Uterus (tissue), 4 donors: ENCODE results near the gene CRTC3. TPM values are rescaled to one million over a fixed set of nuclear protein-coding genes. Genes with fewer than 3 reads are reported as not detected.

Source experiments
- DNase-seq, 2 donors: peaks; one replicate each; pipeline ENCODE4 v3.0.0-alpha.2; 2019 to 2020
- H3K27ac ChIP-seq, 2 donors: fragments of 200-600 bp; sonication (generic); 1 replicate in 1 of 2; 2 replicates in 1 of 2; pipeline ENCODE4 v1.5.1; 2016 to 2018
- H3K27me3 ChIP-seq, 2 donors: fragments of 200-600 bp; sonication (generic); one replicate each; pipeline ENCODE4 v1.5.1; 2018 to 2019; ENCODE audit warnings: control low read depth in 1 of 2
- H3K36me3 ChIP-seq, 2 donors: fragments of 200-600 bp; sonication (generic); one replicate each; pipeline ENCODE4 v1.5.1; 2019; ENCODE audit warnings: control low read depth in 1 of 2
- H3K4me1 ChIP-seq, 2 donors: fragments of 200-600 bp; sonication (generic); one replicate each; pipeline ENCODE4 v1.5.1; 2018 to 2019; ENCODE audit warnings: control low read depth in 1 of 2
- H3K4me3 ChIP-seq, 2 donors: fragments of 200-600 bp; sonication (generic); 1 replicate in 1 of 2; 2 replicates in 1 of 2; pipeline ENCODE4 v1.5.1; 2018 to 2019; ENCODE audit warnings: mild to moderate bottlenecking in 1 of 2
- H3K9me3 ChIP-seq, 2 donors: fragments of 200-600 bp; sonication (generic); one replicate each; pipeline ENCODE4 v1.5.1; 2019; ENCODE audit warnings: control low read depth in 1 of 2
- CTCF ChIP-seq, 4 experiments: fragments of 200-600 bp in 2 of 4; fragments of 450-650 bp in 2 of 4; sonication (generic) in 2 of 4; IDR thresholded peaks; one replicate each; pipeline ENCODE4 v1.5.1; 2016 to 2019; ENCODE audit warnings: antibody characterized with exemption in 4 of 4, mild to moderate bottlenecking in 2 of 4, moderate library complexity in 1 of 4
- POLR2A ChIP-seq, 2 donors: fragments of 450-650 bp; IDR thresholded peaks; one replicate each; pipeline ENCODE4 v1.6.1; 2016; ENCODE audit warnings: antibody characterized with exemption in 2 of 2, mild to moderate bottlenecking in 1 of 2, moderate library complexity in 1 of 2
- intact Hi-C: fragments of 100-400 bp; cut with DNase I; formaldehyde crosslinking; loops from one replicate; pipeline ENCODE4 v1.15.1; 2023; ENCODE audit warnings: low total_unique reads
- total RNA-seq, 4 donors: library from RNA; depleted of rRNA in 3 of 4; stranded (reverse); fragments of >200 nt in 3 of 4; gene quantifications; one replicate each; pipeline versions ENCODE4 v1.1.0 to v1.2.4, GENCODE V29; 2014 to 2023
- donor health status: DM: yes; HTN: yes; CAD: no.

The CRTC3 gene
- total RNA-seq, 4 donors from 2014 or later, result 18.4 to 89.4 (median 40.9) TPM

GRCh38 chr15:90619468-90619867 is 89.7 kb downstream of the CRTC3 start:
- DNase-seq, result no peak
- Histone ChIP-seq H3K4me3 (no peak overlapping the region), H3K36me3 (no peaks in the 10 kb centered on the region), H3K27ac (no peak overlapping the region), H3K9me3 (no peaks in the 10 kb centered on the region), H3K4me1 (no peaks in the 10 kb centered on the region), H3K27me3 (no peaks in the 10 kb centered on the region)
- TF ChIP-seq POLR2A (IDR thresholded peaks at IDR 0.05) (no peak), CTCF (IDR thresholded peaks at IDR 0.05) (no peak)
- intact Hi-C loops, result no loop called here

GRCh38 chr15:90619939-90620338 is 90.2 kb downstream of the CRTC3 start:
- no peaks in the 10 kb centered on the region for H3K27me3 ChIP-seq
- no peak overlapping the region for H3K27ac ChIP-seq
- H3K4me3 ChIP-seq, result no peak overlapping the region
- no peaks in the 10 kb centered on the region for H3K4me1 ChIP-seq
- H3K9me3 ChIP-seq, result no peaks in the 10 kb centered on the region
- H3K36me3 ChIP-seq, result no peaks in the 10 kb centered on the region
- intact Hi-C loops, result no loop called here
- TF ChIP-seq CTCF (IDR thresholded peaks at IDR 0.05), result no peak
- no peak for TF ChIP-seq POLR2A (IDR thresholded peaks at IDR 0.05)
- DNase-seq, result no peak

- no peaks in the 10 kb centered on the region for H3K4me1 ChIP-seq
- DNase-seq, result no peak
- H3K9me3 ChIP-seq, result no peaks in the 10 kb centered on the region
- no peak overlapping the region for H3K27ac ChIP-seq
- H3K27me3 ChIP-seq, result no peaks in the 10 kb centered on the region
- no peak for TF ChIP-seq CTCF (IDR thresholded peaks at IDR 0.05)
- no peak for TF ChIP-seq POLR2A (IDR thresholded peaks at IDR 0.05)
- no peak overlapping the region for H3K4me3 ChIP-seq
- intact Hi-C loops, result no loop called here
- H3K36me3 ChIP-seq, result no peaks in the 10 kb centered on the region
These were observed 90.8 kb downstream of the CRTC3 start for GRCh38 chr15:90620379-90621067.

- intact Hi-C loops, result no loop called here
- Histone ChIP-seq H3K27ac (no peak overlapping the region), H3K36me3 (no peaks in the 10 kb centered on the region), H3K27me3 (no peaks in the 10 kb centered on the region), H3K9me3 (no peaks in the 10 kb centered on the region), H3K4me1 (no peaks in the 10 kb centered on the region), H3K4me3 (no peak overlapping the region)
- no peak for TF ChIP-seq POLR2A (IDR thresholded peaks at IDR 0.05)
- no peak for TF ChIP-seq CTCF (IDR thresholded peaks at IDR 0.05)
- no peak for DNase-seq
These were observed 94.1 kb downstream of the CRTC3 start for GRCh38 chr15:90623854-90624253.

GRCh38 chr15:90624278-90624981 is 94.7 kb downstream of the CRTC3 start:
- Histone ChIP-seq H3K4me1 (no peaks in the 10 kb centered on the region), H3K27me3 (no peaks in the 10 kb centered on the region), H3K4me3 (no peak overlapping the region), H3K27ac (no peak overlapping the region), H3K9me3 (no peaks in the 10 kb centered on the region), H3K36me3 (no peaks in the 10 kb centered on the region)
- intact Hi-C loops, result no loop called here
- no peak for TF ChIP-seq POLR2A (IDR thresholded peaks at IDR 0.05)
- TF ChIP-seq CTCF (IDR thresholded peaks at IDR 0.05), result no peak
- no peak for DNase-seq
